Kidney (tissue), 14 donors: Measurements from ENCODE around the gene AZI2. TPM values are rescaled to one million over a fixed set of nuclear protein-coding genes. Genes with fewer than 3 reads are reported as not detected.

Source experiments
- DNase-seq, 5 donors: peaks; one replicate each; pipeline ENCODE4 v3.0.0-alpha.2; 2013 to 2020
- FAIRE-seq: peaks from 2 replicates; lab custom pipeline; 2012; peaks lifted over from hg19 to GRCh38; lab: Jason Lieb, UNC
- H3K27ac ChIP-seq, 2 donors: one replicate each; pipeline ENCODE4 v1.7.0; 2013; ENCODE audit warnings: low read depth in 2 of 2, low read length in 2 of 2, inconsistent platforms in 1 of 2
- H3K27me3 ChIP-seq: one replicate; pipeline ENCODE4 v1.7.1; 2013; ENCODE audit warnings: low read length, inconsistent platforms; ENCODE audit not compliant: control insufficient read depth, insufficient read depth
- H3K36me3 ChIP-seq, 3 donors: one replicate each; pipeline versions ENCODE4 v1.7.0 to v1.7.1; 2013; ENCODE audit warnings: low read length in 3 of 3, control low read depth in 1 of 3, inconsistent platforms in 1 of 3; ENCODE audit not compliant: insufficient read depth in 3 of 3, control insufficient read depth in 2 of 3
- H3K4me1 ChIP-seq, 3 donors: one replicate each; pipeline versions ENCODE4 v1.7.0 to v1.7.1; 2013; ENCODE audit warnings: low read length in 3 of 3, inconsistent platforms in 1 of 3, low read depth in 1 of 3; ENCODE audit not compliant: control insufficient read depth in 2 of 3, insufficient read depth in 2 of 3
- H3K4me3 ChIP-seq, 3 donors: one replicate each; pipeline versions ENCODE4 v1.7.0 to v1.8.1; 2013; ENCODE audit warnings: low read length in 3 of 3, control low read depth in 1 of 3, inconsistent platforms in 1 of 3
- H3K9ac ChIP-seq, 3 donors: one replicate each; pipeline versions ENCODE4 v1.7.0 to v1.7.1; 2013; ENCODE audit warnings: low read length in 3 of 3, control low read depth in 1 of 3, inconsistent platforms in 1 of 3
- H3K9me3 ChIP-seq, 3 donors: one replicate each; pipeline versions ENCODE4 v1.7.0 to v1.7.1; 2013; ENCODE audit warnings: low read length in 3 of 3, control low read depth in 1 of 3, inconsistent platforms in 1 of 3; ENCODE audit not compliant: control insufficient read depth in 2 of 3, insufficient read depth in 1 of 3
- CTCF ChIP-seq: IDR thresholded peaks from 3 replicates; pipeline ENCODE4 v1.5.1; 2012; ENCODE audit warnings: mild to moderate bottlenecking, moderate library complexity, borderline replicate concordance; ENCODE audit not compliant: insufficient read depth; ENCODE audit errors: extremely low read depth
- intact Hi-C: fragments of 100-400 bp; cut with DNase I; formaldehyde crosslinking; loops from one replicate; pipeline ENCODE4 v1.11.1; 2022
- polyA plus RNA-seq: library from polyadenylated mRNA; stranded (reverse); fragments of 350-450 nt; fragmentation: Illumina TruSeq; extraction: RNeasy Lipid Tissue Mini Kit (QIAGEN cat#74804); gene quantifications from one replicate; pipeline ENCODE4 v1.2.3, GENCODE V29; 2014; ENCODE audit warnings: low read depth, low replicate concordance; ENCODE audit not compliant: insufficient read depth
- total RNA-seq: library from RNA; stranded (reverse); fragmentation: NEBNext Ultra II Directional; extraction: Animal tissue kit (Norgen Biotek cat#: 25700); gene quantifications from one replicate; pipeline ENCODE4 v1.2.1, GENCODE V29; 2021
- donor health status: control.
- donor health status: control.
- donor health status: control.
- donor health status: control.
- donor health status: control.
- donor health status: DM: yes; HTN: yes; CAD: no.
- donor health status: Normal renal cell carcinoma (clear cell type).

Gene AZI2
- total and polyA plus RNA-seq, 2 donors from 2014 or later: 38.2 to 59.0 TPM

DNA sequence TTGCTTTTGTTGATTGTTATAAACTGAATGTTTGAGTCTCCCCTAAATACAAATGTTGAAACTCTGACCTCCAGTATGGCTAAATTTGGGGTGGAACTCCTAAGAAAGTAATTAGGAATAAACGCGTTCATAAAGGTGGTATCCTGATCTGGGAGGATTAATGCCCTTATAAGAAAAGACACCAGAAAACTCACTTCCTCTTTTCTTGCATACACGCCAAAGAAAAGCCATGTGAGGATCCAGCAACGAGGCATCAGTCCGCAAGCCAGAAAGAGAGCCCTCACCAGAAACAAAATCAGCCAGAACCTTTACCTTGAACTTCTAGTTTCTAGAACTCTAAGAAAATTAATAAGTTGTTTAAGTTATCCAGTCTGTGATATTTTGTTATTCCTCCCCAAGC lies 37.4 kb upstream of the AZI2 start:
- FAIRE-seq: no peak
- no peaks in the 10 kb centered on the region for H3K27me3 ChIP-seq
- H3K4me1 ChIP-seq: no peaks in the 10 kb centered on the region
- no peak overlapping the region for H3K27ac ChIP-seq
- intact Hi-C loops: no loop called here
- DNase-seq: no peak
- no peaks in the 10 kb centered on the region for H3K9me3 ChIP-seq
- no peak overlapping the region for H3K4me3 ChIP-seq
- no peak overlapping the region for H3K9ac ChIP-seq
- TF ChIP-seq CTCF: no peak
- no peaks in the 10 kb centered on the region for H3K36me3 ChIP-seq

DNA sequence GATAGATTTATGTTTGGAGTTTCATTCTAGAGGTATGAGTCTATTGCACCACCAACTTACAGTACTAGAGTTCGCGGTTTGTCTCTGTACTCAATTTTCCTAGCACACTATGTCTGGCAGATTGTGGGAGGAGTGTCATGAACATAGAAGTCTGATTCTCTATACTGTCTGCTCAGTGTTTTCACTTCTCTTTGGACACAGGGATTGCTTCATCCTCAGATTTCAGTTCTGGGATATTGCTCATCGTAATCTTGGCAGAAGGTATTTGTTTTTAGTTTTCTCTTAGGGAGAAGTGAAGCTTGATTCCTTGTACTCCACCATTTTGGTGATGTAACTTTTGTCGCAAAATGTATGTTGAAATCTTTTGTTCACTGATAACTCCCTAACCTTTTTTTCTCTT lies 27.8 kb upstream of the AZI2 start:
- TF ChIP-seq CTCF: no peak
- FAIRE-seq: no peak
- intact Hi-C loops: no loop called here

DNA sequence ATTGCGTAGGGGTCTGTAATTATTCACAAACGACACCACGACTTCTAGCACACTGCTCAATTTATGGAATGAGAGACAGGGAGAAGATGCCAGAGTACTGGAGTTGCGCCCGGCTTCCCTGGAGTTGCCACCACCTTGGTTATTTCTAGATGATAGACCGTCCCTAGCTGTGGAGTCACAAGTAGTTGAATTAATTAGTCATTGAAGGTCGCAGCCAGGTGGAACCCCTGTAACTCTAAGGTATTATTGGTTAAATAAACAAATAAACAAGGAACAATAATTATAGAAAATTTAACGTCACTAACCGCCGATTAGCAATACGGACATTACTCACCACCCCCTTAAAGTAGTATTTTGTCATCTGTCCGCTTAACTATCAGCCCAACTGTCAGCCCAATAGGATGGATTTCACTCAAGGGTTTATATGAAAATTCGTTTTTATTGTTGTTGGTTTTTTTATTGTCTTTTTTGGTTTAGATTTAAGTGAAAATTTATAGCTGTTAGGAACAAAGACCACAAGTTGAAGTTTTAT lies 911 bp upstream of the AZI2 start:
- Histone ChIP-seq H3K27ac (peak overlapping the region; percentile 99), H3K4me1 (peaks cover 0 to 6% (median 2%) of the 10 kb centered on the region in 3 donors), H3K4me3 (peak overlapping the region; percentile 85 to 98 (median 90)), H3K36me3 (no peaks in the 10 kb centered on the region), H3K27me3 (no peaks in the 10 kb centered on the region), H3K9me3 (no peaks in the 10 kb centered on the region), H3K9ac (peak overlapping the region; percentile 84 to 98 (median 97))
- intact Hi-C loops: no loop called here
- TF ChIP-seq CTCF: no peak
- no peak for DNase-seq
- FAIRE-seq: no peak

More for the DNA sequence above, 27.8 kb upstream of the AZI2 start:
- Histone ChIP-seq H3K9me3 (no peaks in the 10 kb centered on the region), H3K27ac (no peak overlapping the region), H3K36me3 (no peaks in the 10 kb centered on the region), H3K4me3 (no peak overlapping the region), H3K27me3 (no peaks in the 10 kb centered on the region), H3K4me1 (no peaks in the 10 kb centered on the region), H3K9ac (no peak overlapping the region)
- DNase-seq: no peak

GRCh38 chr3:28348265-28348628 lies 377 bp downstream of the AZI2 start:
- H3K4me1 ChIP-seq: peaks cover 0 to 6% (median 2%) of the 10 kb centered on the region in 3 donors
- FAIRE-seq (no peak), DNase-seq (no peak)
- H3K27ac ChIP-seq: peak overlapping the region; percentile 99
- no peaks in the 10 kb centered on the region for H3K36me3 ChIP-seq
- intact Hi-C loops: no loop called here
- peak overlapping the region; percentile 85 to 98 (median 90) for H3K4me3 ChIP-seq
- TF ChIP-seq CTCF: no peak
- no peaks in the 10 kb centered on the region for H3K9me3 ChIP-seq
- no peaks in the 10 kb centered on the region for H3K27me3 ChIP-seq
- peak overlapping the region; percentile 27 to 97 (median 74) for H3K9ac ChIP-seq
